Measurements from ENCODE around the gene PCID2. TPM values are rescaled to one million over a fixed set of nuclear protein-coding genes. Genes with fewer than 3 reads are reported as not detected.

Gene PCID2
- total RNA-seq, 3 donors from 2014 or later: 26.8 to 51.6 (median 35.0) TPM

DNA sequence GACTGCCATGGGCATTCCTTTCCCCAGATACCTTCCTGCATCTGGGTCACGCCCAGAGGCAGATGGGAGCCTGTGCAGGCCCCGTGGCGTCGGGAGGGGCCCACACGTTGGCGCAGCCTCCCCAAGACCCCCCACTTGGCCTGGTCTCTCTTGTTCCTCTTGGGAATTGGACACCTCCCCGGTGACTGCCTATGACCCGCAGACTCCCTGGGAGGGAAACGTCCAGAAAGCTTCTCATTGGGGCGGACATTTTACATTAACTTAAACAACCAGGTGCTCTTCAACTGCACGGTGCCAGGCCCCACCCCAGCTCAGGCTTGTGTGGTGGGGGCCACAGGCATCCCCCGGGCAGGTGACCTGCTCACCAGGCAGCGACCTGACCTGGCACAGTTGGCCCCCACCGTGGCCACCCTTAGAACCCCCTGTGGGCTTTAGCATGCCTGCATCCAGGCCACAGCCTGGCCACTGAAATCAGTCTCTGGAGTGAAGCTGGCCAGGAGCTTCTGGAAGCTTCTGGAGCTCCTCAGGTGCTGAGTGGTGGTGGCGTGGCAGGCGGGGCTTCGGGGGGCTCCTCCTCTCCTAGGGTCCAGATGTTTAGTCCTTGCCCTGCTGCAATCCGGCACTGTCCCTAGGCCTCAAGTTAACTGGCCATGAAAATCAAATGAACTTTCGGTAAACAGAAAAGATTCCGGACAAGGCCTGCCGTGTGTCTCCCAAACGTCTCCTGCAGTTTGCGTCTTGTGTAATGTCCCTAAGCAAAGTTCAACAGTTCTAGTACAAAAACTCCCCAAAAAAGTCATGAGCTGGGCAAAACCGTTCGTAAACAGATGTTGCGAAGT, 58.5 kb downstream of the PCID2 start:
- DNase-seq: no peak
- no peaks in the 10 kb centered on the region for H3K9me3 ChIP-seq
- no peaks in the 10 kb centered on the region for H3K36me3 ChIP-seq (ENCODE audit: low read depth)
- intact Hi-C loops (cut with DNase I, micrococcal nuclease): no loop called here
- no peak overlapping the region for H3K4me3 ChIP-seq
- ATAC-seq: no peak
- no peak for TF ChIP-seq CTCF (IDR thresholded peaks at IDR 0.05)
- peaks cover 9% of the 10 kb centered on the region for H3K4me1 ChIP-seq (ENCODE audit: low read depth)

DNA sequence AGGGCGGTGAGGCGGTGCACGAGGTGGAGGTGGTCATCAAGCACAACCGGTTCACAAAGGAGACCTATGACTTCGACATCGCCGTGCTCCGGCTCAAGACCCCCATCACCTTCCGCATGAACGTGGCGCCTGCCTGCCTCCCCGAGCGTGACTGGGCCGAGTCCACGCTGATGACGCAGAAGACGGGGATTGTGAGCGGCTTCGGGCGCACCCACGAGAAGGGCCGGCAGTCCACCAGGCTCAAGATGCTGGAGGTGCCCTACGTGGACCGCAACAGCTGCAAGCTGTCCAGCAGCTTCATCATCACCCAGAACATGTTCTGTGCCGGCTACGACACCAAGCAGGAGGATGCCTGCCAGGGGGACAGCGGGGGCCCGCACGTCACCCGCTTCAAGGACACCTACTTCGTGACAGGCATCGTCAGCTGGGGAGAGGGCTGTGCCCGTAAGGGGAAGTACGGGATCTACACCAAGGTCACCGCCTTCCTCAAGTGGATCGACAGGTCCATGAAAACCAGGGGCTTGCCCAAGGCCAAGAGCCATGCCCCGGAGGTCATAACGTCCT, 59.4 kb downstream of the PCID2 start:
- no peaks in the 10 kb centered on the region for H3K9me3 ChIP-seq
- TF ChIP-seq CTCF (IDR thresholded peaks at IDR 0.05): no peak
- no peaks in the 10 kb centered on the region for H3K36me3 ChIP-seq (ENCODE audit: low read depth)
- intact Hi-C loops (cut with DNase I, micrococcal nuclease): no loop called here
- no peak for ATAC-seq
- peaks cover 6% of the 10 kb centered on the region for H3K4me1 ChIP-seq (ENCODE audit: low read depth)
- no peak overlapping the region for H3K4me3 ChIP-seq
- DNase-seq: no peak

- no peaks in the 10 kb centered on the region for H3K9me3 ChIP-seq
- H3K4me1 ChIP-seq (ENCODE audit: low read depth): peaks cover 6% of the 10 kb centered on the region
- H3K36me3 ChIP-seq (ENCODE audit: low read depth): no peaks in the 10 kb centered on the region
- intact Hi-C loops (cut with DNase I, micrococcal nuclease): no loop called here
- DNase-seq (no peak), ATAC-seq (no peak)
- no peak for TF ChIP-seq CTCF (IDR thresholded peaks at IDR 0.05)
- no peak overlapping the region for H3K4me3 ChIP-seq
Observed at GRCh38 chr13:113148407-113148806, 60.1 kb downstream of the PCID2 start.

GRCh38 chr13:113147206-113147605, 61.3 kb downstream of the PCID2 start:
- ATAC-seq: no peak
- no peaks in the 10 kb centered on the region for H3K36me3 ChIP-seq (ENCODE audit: low read depth)
- H3K4me1 ChIP-seq (ENCODE audit: low read depth): no peaks in the 10 kb centered on the region
- intact Hi-C loops (cut with DNase I, micrococcal nuclease): no loop called here
- no peak for TF ChIP-seq CTCF (IDR thresholded peaks at IDR 0.05)
- no peak overlapping the region for H3K4me3 ChIP-seq
- DNase-seq: no peak
- no peaks in the 10 kb centered on the region for H3K9me3 ChIP-seq

- Histone ChIP-seq H3K4me1 (ENCODE audit: low read depth) (no peaks in the 10 kb centered on the region), H3K4me3 (no peak overlapping the region), H3K36me3 (ENCODE audit: low read depth) (no peaks in the 10 kb centered on the region), H3K9me3 (no peaks in the 10 kb centered on the region)
- DNase-seq (no peak), ATAC-seq (no peak)
- intact Hi-C loops (cut with DNase I, micrococcal nuclease): no loop called here
- TF ChIP-seq CTCF (IDR thresholded peaks at IDR 0.05): no peak
Observed at GRCh38 chr13:113146750-113147149, 61.7 kb downstream of the PCID2 start.
